HepG2 (cell line): ENCODE data around the gene PDCD10. TPM values are rescaled to one million over a fixed set of nuclear protein-coding genes. Genes with fewer than 3 reads are reported as not detected.

Experiments
- ATAC-seq: fragments of 200-7000 bp; cut with Tn5 transposase; 3 replicates; pipeline ENCODE4 v1.9.1; 2020; ENCODE audit warnings: mild to moderate bottlenecking, moderate library complexity
- BruUV-seq: library from RNA; stranded (reverse); fragments of 400-500 nt; replicated peaks from 2 replicates; lab custom pipeline; 2021; lab: Mats Ljungman, UMichigan
- CTCF ChIA-PET: fragments of 300-600 bp; formaldehyde crosslinking; extraction: SDS; loops from one replicate; lab custom pipeline; 2021; ENCODE audit warnings: low total read pairs, inconsistent platforms, low intra/inter-chr PET ratio; lab: Yijun Ruan, JAX
- POLR2A ChIA-PET: fragments of 350-600 bp; sonication (Branson Sonifier 250); formaldehyde crosslinking; loops from one replicate; lab custom pipeline; 2020; ENCODE audit warnings: antibody characterized with exemption, inconsistent platforms; lab: Yijun Ruan, JAX
- DNase-seq: peaks from one replicate; pipeline ENCODE4 v3.0.0-alpha.2; 2015; ENCODE audit warnings: low spot score
- FAIRE-seq: peaks from 3 replicates; lab custom pipeline; 2011; peaks lifted over from hg19 to GRCh38; lab: Jason Lieb, UNC
- H2AFZ ChIP-seq: one replicate; pipeline ENCODE4 v1.6.1; 2011; ENCODE audit warnings: low read length, inconsistent platforms
- H3K27ac ChIP-seq: fragments of 300-600 bp; 3 replicates; pipeline ENCODE4 v1.8.0; 2011; ENCODE audit warnings: mixed run types, mild to moderate bottlenecking, mixed read lengths, low read length, inconsistent platforms; ENCODE audit not compliant: insufficient read depth; ENCODE audit errors: extremely low read length
- H3K27me3 ChIP-seq, 2 experiments: fragments of 200-600 bp in 1 of 2; 2 replicates in 1 of 2; 3 replicates in 1 of 2; pipeline versions ENCODE4 v1.6.0 to v1.8.0; 2011; ENCODE audit warnings: low read length in 2 of 2, mild to moderate bottlenecking in 2 of 2, moderate library complexity in 2 of 2, inconsistent platforms in 1 of 2; ENCODE audit not compliant: insufficient read depth in 2 of 2, control insufficient read depth in 1 of 2
- H3K36me3 ChIP-seq, 2 experiments: fragments of 200-600 bp in 1 of 2; replicated peaks in 1 of 2; 2 replicates in 1 of 2; 3 replicates in 1 of 2; pipeline versions ENCODE4 v1.5.1 to v1.8.0; 2011; ENCODE audit warnings: low read length in 2 of 2, inconsistent platforms in 1 of 2; ENCODE audit not compliant: insufficient read depth in 2 of 2, control insufficient read depth in 1 of 2
- H3K4me1 ChIP-seq: 2 replicates; pipeline ENCODE4 v1.5.1; 2012; ENCODE audit warnings: low read length, inconsistent platforms; ENCODE audit not compliant: insufficient read depth
- H3K4me2 ChIP-seq: 2 replicates; pipeline ENCODE4 v1.6.0; 2011; ENCODE audit warnings: low read depth, low read length, inconsistent platforms
- H3K4me3 ChIP-seq, 3 experiments: fragments of 200-600 bp in 1 of 3; sonication (generic), shearing (Covaris generic) in 1 of 3; replicated peaks in 1 of 3; 2 replicates each; pipeline ENCODE4 v1.5.1; 2011 to 2016; ENCODE audit warnings: low read length in 3 of 3, inconsistent platforms in 2 of 3, low read depth in 2 of 3, mild to moderate bottlenecking in 2 of 3, control low read depth in 1 of 3, mixed read lengths in 1 of 3; ENCODE audit not compliant: insufficient read depth in 1 of 3
- H3K79me2 ChIP-seq: one replicate; pipeline ENCODE4 v1.6.1; 2011; ENCODE audit warnings: low read length, inconsistent platforms; ENCODE audit not compliant: insufficient read depth
- H3K9ac ChIP-seq: 2 replicates; pipeline ENCODE4 v1.6.0; 2011; ENCODE audit warnings: mild to moderate bottlenecking, low read depth, low read length, inconsistent platforms; ENCODE audit not compliant: insufficient read depth
- H3K9me3 ChIP-seq: 2 replicates; pipeline ENCODE4 v1.5.1; 2012; ENCODE audit warnings: mild to moderate bottlenecking, low read length
- H4K20me1 ChIP-seq: 2 replicates; pipeline ENCODE4 v1.6.0; 2011; ENCODE audit warnings: inconsistent platforms, mild to moderate bottlenecking, low read length, moderate library complexity; ENCODE audit not compliant: insufficient read depth
- ARID2 ChIP-seq: sonication (generic); formaldehyde crosslinking; IDR thresholded peaks from 2 replicates; pipeline ENCODE4 v1.8.1; 2022; ENCODE audit warnings: mild to moderate bottlenecking, missing genetic modification reagents, borderline replicate concordance
- ERF ChIP-seq: IDR thresholded peaks from 2 replicates; pipeline ENCODE4 v1.6.1; 2018; ENCODE audit warnings: missing biosample characterization, missing genetic modification reagents
- IRF2 ChIP-seq: IDR thresholded peaks from 2 replicates; pipeline ENCODE4 v1.6.1; 2018; ENCODE audit warnings: missing genetic modification reagents, missing compliant biosample characterization
- PCBP1 ChIP-seq: fragments of 200-400 bp; formaldehyde crosslinking; IDR thresholded peaks from 2 replicates; pipeline ENCODE4 v1.6.1; 2017; ENCODE audit warnings: mild to moderate bottlenecking, low read depth, low read length, borderline replicate concordance
- SIN3A ChIP-seq: IDR thresholded peaks from 2 replicates; pipeline ENCODE4 v1.6.1; 2011; ENCODE audit warnings: low read depth, mild to moderate bottlenecking, control low read depth, low read length, borderline replicate concordance
- ZNF160 ChIP-seq: sonication (generic); formaldehyde crosslinking; IDR thresholded peaks from 2 replicates; pipeline ENCODE4 v1.8.0; 2022; ENCODE audit warnings: mild to moderate bottlenecking, inconsistent platforms, missing genetic modification reagents
- ZNF263 ChIP-seq: sonication (generic); formaldehyde crosslinking; IDR thresholded peaks from 2 replicates; pipeline ENCODE4 v1.4.0; 2020; ENCODE audit warnings: missing genetic modification reagents
- ZNF557 ChIP-seq: sonication (generic); formaldehyde crosslinking; IDR thresholded peaks from 2 replicates; pipeline ENCODE4 v1.4.0; 2020; ENCODE audit warnings: missing genetic modification reagents
- ZNF746 ChIP-seq: sonication (generic); formaldehyde crosslinking; IDR thresholded peaks from 2 replicates; pipeline ENCODE4 v1.8.0; 2022; ENCODE audit warnings: mild to moderate bottlenecking, missing genetic modification reagents
- ZNF766 ChIP-seq: sonication (generic); formaldehyde crosslinking; IDR thresholded peaks from 2 replicates; pipeline ENCODE4 v1.5.0; 2020; ENCODE audit warnings: missing genetic modification reagents, borderline replicate concordance
- WGBS: methylation state at CpG from one replicate; pipeline ENCODE4 v1.1.6; 2017; ENCODE audit warnings: low lambda C conversion rate; 5-methylcytosine and 5-hydroxymethylcytosine counted together
- in situ Hi-C: cut with HindIII; loops from 2 replicates; pipeline ENCODE4 v1.10.0; 2017; ENCODE audit warnings: low pct_unique_long_range_greater_than_20kb; ENCODE audit not compliant: extremely low pct_ligation_motif_present
- intact Hi-C: fragments of 100-400 bp; cut with micrococcal nuclease; formaldehyde crosslinking; loops from one replicate; pipeline ENCODE4 v1.10.0; 2022; ENCODE audit not compliant: unreplicated experiment
- polyA plus RNA-seq, 8 experiments: library from polyadenylated mRNA; depleted of rRNA in 3 of 8; stranded (reverse) in 7 of 8; unstranded in 1 of 8; fragments of >200 nt; fragmentation: Illumina TruSeq in 4 of 8; extraction: Trizol in 4 of 8; gene quantifications; 2 replicates each; pipeline versions ENCODE4 v1.2.1 to v1.2.3, GENCODE V29; 2011 to 2016; ENCODE audit warnings: low read depth in 4 of 8, missing spikeins in 1 of 8, mixed read lengths in 1 of 8; ENCODE audit not compliant: insufficient read depth in 1 of 8
- total RNA-seq, 5 experiments: library from RNA; depleted of rRNA; stranded (reverse); fragments of >200 nt; fragmentation: Illumina TruSeq; extraction: Trizol; gene quantifications; 2 replicates each; pipeline ENCODE4 v1.2.3, GENCODE V29; 2016; ENCODE audit warnings: low read depth in 1 of 5
- TF ChIP-seq, protein P1 (sequence below): sonication (generic); IDR thresholded peaks from 2 replicates; pipeline ENCODE4 v1.6.1; 2016; ENCODE audit warnings: low read depth, borderline replicate concordance
- TF ChIP-seq, protein P2 (sequence below): sonication (generic); formaldehyde crosslinking; IDR thresholded peaks from 2 replicates; pipeline ENCODE4 v1.9.0; 2022; ENCODE audit warnings: low read depth, missing genetic modification reagents
- TF ChIP-seq, protein P3 (sequence below): sonication (generic); formaldehyde crosslinking; IDR thresholded peaks from 2 replicates; pipeline ENCODE4 v1.4.0; 2020; ENCODE audit warnings: mild to moderate bottlenecking, missing genetic modification reagents

Gene PDCD10
- total and polyA plus RNA-seq, 2 of the 13 experiments (the other 11 are each of a cell fraction or from before 2014, with no cell fraction given): 48.5 to 53.9 TPM

DNA sequence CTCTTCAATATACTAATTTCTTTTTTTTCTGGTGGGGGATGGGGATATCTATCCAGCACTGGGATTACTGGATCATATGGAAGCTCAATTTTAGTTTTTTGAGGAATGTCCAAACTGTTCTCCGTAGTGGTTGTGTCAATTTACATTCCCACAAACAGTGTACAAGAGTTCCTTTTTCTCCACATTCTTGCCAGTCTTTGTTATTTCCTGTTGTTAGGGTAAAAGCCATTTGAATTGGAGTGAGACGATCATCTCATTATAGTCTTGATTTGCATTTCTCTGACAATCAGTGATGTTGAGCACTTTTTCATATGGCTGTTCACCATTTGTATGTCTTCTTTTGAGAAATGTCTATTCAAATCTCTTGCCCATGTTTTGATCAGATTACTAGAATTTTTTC, 68.1 kb downstream of the PDCD10 start:
- Histone ChIP-seq H3K4me1 (no peaks in the 10 kb centered on the region), H2AFZ (no peak overlapping the region), H3K27me3 (no peaks in the 10 kb centered on the region), H3K9me3 (no peaks in the 10 kb centered on the region), H3K27ac (no peak overlapping the region), H3K4me2 (no peak overlapping the region), H4K20me1 (no peaks in the 10 kb centered on the region), H3K36me3 (no peaks in the 10 kb centered on the region), H3K79me2 (no peaks in the 10 kb centered on the region), H3K9ac (no peak overlapping the region), H3K4me3 (no peak overlapping the region)
- 86% methylated on average over 2 of the region's 2 CpGs for WGBS
- TF ChIP-seq, protein P1, sequence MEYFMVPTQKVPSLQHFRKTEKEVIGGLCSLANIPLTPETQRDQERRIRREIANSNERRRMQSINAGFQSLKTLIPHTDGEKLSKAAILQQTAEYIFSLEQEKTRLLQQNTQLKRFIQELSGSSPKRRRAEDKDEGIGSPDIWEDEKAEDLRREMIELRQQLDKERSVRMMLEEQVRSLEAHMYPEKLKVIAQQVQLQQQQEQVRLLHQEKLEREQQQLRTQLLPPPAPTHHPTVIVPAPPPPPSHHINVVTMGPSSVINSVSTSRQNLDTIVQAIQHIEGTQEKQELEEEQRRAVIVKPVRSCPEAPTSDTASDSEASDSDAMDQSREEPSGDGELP: no peak
- TF ChIP-seq PCBP1 (no peak), ERF (no peak), ZNF746 (CRISPR knock-in tag) (no peak), ZNF766 (CRISPR knock-in tag) (no peak), IRF2 (no peak), ARID2 (no peak)
- no TSS peak for BruUV-seq
- DNase-seq: no peak
- intact Hi-C loops: no loop called here
- CTCF ChIA-PET: no interaction called here
- in situ Hi-C loops: no loop called here
- POLR2A ChIA-PET: no interaction called here
- FAIRE-seq: no peak
- no peak for ATAC-seq

DNA sequence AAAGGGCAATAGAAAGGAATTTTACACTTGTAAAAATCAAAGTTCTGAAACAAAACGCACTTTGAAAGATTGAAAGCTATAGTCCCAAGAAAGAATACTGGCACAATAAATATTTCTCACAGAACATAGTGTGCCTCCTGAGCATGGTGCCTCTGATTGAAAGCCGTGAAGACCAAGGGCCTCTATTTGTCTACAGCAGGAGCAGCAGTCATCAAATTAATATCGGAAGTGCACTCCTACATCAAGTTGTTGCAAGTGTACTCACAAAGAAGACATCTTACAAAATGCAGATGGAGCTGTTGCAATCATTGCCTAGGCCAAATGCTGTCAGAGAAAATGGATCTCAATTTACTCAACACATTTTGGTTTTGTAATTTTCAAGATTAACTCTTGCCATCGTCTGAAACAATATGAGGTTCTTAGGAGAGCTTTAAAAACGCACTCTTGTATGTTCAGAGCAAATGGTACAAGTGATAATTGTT, 71.7 kb downstream of the PDCD10 start:
- intact Hi-C loops: no loop called here
- in situ Hi-C loops: no loop called here
- FAIRE-seq (no peak), ATAC-seq (no peak), DNase-seq (no peak)
- no peak overlapping the region for H3K4me2 ChIP-seq
- ChIA-PET CTCF (no interaction called here), POLR2A (no interaction called here)
- H3K36me3 ChIP-seq: no peaks in the 10 kb centered on the region
- no peaks in the 10 kb centered on the region for H3K79me2 ChIP-seq
- H3K27ac ChIP-seq: no peak overlapping the region
- no TSS peak for BruUV-seq
- H3K9ac ChIP-seq: no peak overlapping the region
- H3K4me3 ChIP-seq: no peak overlapping the region
- H2AFZ ChIP-seq: no peak overlapping the region
- no peaks in the 10 kb centered on the region for H3K27me3 ChIP-seq
- H3K9me3 ChIP-seq: no peaks in the 10 kb centered on the region
- 20% methylated on average over 5 of the region's 5 CpGs for WGBS
- no peaks in the 10 kb centered on the region for H3K4me1 ChIP-seq
- no peaks in the 10 kb centered on the region for H4K20me1 ChIP-seq
- TF ChIP-seq, protein P2, sequence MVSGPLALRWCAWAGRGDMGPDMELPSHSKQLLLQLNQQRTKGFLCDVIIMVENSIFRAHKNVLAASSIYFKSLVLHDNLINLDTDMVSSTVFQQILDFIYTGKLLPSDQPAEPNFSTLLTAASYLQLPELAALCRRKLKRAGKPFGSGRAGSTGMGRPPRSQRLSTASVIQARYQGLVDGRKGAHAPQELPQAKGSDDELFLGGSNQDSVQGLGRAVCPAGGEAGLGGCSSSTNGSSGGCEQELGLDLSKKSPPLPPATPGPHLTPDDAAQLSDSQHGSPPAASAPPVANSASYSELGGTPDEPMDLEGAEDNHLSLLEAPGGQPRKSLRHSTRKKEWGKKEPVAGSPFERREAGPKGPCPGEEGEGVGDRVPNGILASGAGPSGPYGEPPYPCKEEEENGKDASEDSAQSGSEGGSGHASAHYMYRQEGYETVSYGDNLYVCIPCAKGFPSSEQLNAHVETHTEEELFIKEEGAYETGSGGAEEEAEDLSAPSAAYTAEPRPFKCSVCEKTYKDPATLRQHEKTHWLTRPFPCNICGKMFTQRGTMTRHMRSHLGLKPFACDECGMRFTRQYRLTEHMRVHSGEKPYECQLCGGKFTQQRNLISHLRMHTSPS: no peak
- TF ChIP-seq, protein P3, sequence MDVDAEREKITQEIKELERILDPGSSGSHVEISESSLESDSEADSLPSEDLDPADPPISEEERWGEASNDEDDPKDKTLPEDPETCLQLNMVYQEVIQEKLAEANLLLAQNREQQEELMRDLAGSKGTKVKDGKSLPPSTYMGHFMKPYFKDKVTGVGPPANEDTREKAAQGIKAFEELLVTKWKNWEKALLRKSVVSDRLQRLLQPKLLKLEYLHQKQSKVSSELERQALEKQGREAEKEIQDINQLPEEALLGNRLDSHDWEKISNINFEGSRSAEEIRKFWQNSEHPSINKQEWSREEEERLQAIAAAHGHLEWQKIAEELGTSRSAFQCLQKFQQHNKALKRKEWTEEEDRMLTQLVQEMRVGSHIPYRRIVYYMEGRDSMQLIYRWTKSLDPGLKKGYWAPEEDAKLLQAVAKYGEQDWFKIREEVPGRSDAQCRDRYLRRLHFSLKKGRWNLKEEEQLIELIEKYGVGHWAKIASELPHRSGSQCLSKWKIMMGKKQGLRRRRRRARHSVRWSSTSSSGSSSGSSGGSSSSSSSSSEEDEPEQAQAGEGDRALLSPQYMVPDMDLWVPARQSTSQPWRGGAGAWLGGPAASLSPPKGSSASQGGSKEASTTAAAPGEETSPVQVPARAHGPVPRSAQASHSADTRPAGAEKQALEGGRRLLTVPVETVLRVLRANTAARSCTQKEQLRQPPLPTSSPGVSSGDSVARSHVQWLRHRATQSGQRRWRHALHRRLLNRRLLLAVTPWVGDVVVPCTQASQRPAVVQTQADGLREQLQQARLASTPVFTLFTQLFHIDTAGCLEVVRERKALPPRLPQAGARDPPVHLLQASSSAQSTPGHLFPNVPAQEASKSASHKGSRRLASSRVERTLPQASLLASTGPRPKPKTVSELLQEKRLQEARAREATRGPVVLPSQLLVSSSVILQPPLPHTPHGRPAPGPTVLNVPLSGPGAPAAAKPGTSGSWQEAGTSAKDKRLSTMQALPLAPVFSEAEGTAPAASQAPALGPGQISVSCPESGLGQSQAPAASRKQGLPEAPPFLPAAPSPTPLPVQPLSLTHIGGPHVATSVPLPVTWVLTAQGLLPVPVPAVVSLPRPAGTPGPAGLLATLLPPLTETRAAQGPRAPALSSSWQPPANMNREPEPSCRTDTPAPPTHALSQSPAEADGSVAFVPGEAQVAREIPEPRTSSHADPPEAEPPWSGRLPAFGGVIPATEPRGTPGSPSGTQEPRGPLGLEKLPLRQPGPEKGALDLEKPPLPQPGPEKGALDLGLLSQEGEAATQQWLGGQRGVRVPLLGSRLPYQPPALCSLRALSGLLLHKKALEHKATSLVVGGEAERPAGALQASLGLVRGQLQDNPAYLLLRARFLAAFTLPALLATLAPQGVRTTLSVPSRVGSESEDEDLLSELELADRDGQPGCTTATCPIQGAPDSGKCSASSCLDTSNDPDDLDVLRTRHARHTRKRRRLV (CRISPR knock-in tag): no peak
- TF ChIP-seq ZNF160 (CRISPR knock-in tag): no peak
- no peak for TF ChIP-seq ZNF263 (CRISPR knock-in tag)
- TF ChIP-seq ZNF557 (CRISPR knock-in tag): no peak
- no peak for TF ChIP-seq SIN3A
